ENCODE data around the gene ZBTB48. TPM values are rescaled to one million over a fixed set of nuclear protein-coding genes. Genes with fewer than 3 reads are reported as not detected.

The ZBTB48 gene
- total and polyA plus RNA-seq, 2 donors (not counting 1 experiment from before 2014, with no cell fraction given), result 5.7 to 16.0 TPM

- no peak for DNase-seq (ENCODE audit: low read depth in 2 of 2)
- Histone ChIP-seq H3K27me3 (ENCODE audit: control insufficient read depth, insufficient read depth, low read length) (no peaks in the 10 kb centered on the region), H3K9ac (ENCODE audit: insufficient read depth, low read length) (no peak overlapping the region), H3K4me3 (replicated peaks in 1 of 4; ENCODE audit: control extremely low read depth in 1 of 4, insufficient read depth in 1 of 4, low read depth in 3 of 4, low read length in 4 of 4) (no peak overlapping the region), H3K4me1 (ENCODE audit: control insufficient read depth, extremely low read depth, insufficient read depth, low read length) (no peaks in the 10 kb centered on the region), H3K36me3 (ENCODE audit: control insufficient read depth, insufficient read depth, low read length) (peaks cover 32% of the 10 kb centered on the region), H3K27ac (ENCODE audit: insufficient read depth, low read length) (no peak overlapping the region), H3K4me2 (ENCODE audit: extremely low read depth, insufficient read depth, low read length) (no peak overlapping the region), H3K79me2 (ENCODE audit: control insufficient read depth, insufficient read depth, low read length) (peaks cover 22% of the 10 kb centered on the region), H4K20me1 (ENCODE audit: control insufficient read depth, extremely low read depth, insufficient read depth, low read length) (no peaks in the 10 kb centered on the region), H2AFZ (ENCODE audit: low read length) (no peak overlapping the region), H3K9me3 (ENCODE audit: control insufficient read depth, insufficient read depth, low read depth, low read length) (no peaks in the 10 kb centered on the region)
- no peak for TF ChIP-seq EZH2 (IDR thresholded peaks at IDR 0.05; ENCODE audit: low read length, missing control alignments)
- TF ChIP-seq, protein P1, sequence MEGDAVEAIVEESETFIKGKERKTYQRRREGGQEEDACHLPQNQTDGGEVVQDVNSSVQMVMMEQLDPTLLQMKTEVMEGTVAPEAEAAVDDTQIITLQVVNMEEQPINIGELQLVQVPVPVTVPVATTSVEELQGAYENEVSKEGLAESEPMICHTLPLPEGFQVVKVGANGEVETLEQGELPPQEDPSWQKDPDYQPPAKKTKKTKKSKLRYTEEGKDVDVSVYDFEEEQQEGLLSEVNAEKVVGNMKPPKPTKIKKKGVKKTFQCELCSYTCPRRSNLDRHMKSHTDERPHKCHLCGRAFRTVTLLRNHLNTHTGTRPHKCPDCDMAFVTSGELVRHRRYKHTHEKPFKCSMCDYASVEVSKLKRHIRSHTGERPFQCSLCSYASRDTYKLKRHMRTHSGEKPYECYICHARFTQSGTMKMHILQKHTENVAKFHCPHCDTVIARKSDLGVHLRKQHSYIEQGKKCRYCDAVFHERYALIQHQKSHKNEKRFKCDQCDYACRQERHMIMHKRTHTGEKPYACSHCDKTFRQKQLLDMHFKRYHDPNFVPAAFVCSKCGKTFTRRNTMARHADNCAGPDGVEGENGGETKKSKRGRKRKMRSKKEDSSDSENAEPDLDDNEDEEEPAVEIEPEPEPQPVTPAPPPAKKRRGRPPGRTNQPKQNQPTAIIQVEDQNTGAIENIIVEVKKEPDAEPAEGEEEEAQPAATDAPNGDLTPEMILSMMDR (conservative IDR thresholded peaks at IDR 0.05 in 1 of 2, IDR thresholded peaks at IDR 0.05 in 1 of 2; ENCODE audit: low read depth in 1 of 2, low read length in 2 of 2), result no peak
Observed at GRCh38 chr1:6591222-6591621, 11.4 kb downstream of the ZBTB48 start.

DNA sequence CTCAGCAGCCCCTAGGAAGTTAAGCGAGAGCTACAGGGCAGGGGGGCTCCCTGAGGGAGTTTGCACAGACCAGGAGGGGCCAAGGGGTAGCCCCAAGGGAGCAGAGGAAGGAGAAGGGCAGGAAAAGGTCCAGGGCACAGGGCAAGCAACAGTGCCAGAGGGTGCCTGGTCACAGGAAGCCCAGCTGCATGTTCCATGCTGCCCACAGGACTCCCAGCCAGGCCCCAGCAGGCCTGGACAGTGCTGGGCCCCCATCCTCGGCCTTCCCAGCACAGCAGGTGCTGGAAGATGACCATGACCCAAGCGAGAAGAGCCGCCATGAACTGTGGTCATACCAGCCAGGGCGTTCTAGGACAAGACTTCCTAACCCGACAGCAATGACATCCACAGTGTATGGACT, 11.8 kb downstream of the ZBTB48 start:
- TF ChIP-seq, protein P1 (conservative IDR thresholded peaks at IDR 0.05 in 1 of 2, IDR thresholded peaks at IDR 0.05 in 1 of 2; ENCODE audit: low read depth in 1 of 2, low read length in 2 of 2), result no peak
- no peak for TF ChIP-seq EZH2 (IDR thresholded peaks at IDR 0.05; ENCODE audit: low read length, missing control alignments)
- no peak for DNase-seq (ENCODE audit: low read depth in 2 of 2)
- Histone ChIP-seq H3K36me3 (ENCODE audit: control insufficient read depth, insufficient read depth, low read length) (peaks cover 32% of the 10 kb centered on the region), H3K4me3 (replicated peaks in 1 of 4; ENCODE audit: control extremely low read depth in 1 of 4, insufficient read depth in 1 of 4, low read depth in 3 of 4, low read length in 4 of 4) (no peak overlapping the region), H3K27ac (ENCODE audit: insufficient read depth, low read length) (no peak overlapping the region), H3K4me2 (ENCODE audit: extremely low read depth, insufficient read depth, low read length) (no peak overlapping the region), H3K27me3 (ENCODE audit: control insufficient read depth, insufficient read depth, low read length) (no peaks in the 10 kb centered on the region), H3K79me2 (ENCODE audit: control insufficient read depth, insufficient read depth, low read length) (peaks cover 26% of the 10 kb centered on the region), H3K4me1 (ENCODE audit: control insufficient read depth, extremely low read depth, insufficient read depth, low read length) (no peaks in the 10 kb centered on the region), H4K20me1 (ENCODE audit: control insufficient read depth, extremely low read depth, insufficient read depth, low read length) (no peaks in the 10 kb centered on the region), H2AFZ (ENCODE audit: low read length) (no peak overlapping the region), H3K9ac (ENCODE audit: insufficient read depth, low read length) (no peak overlapping the region), H3K9me3 (ENCODE audit: control insufficient read depth, insufficient read depth, low read depth, low read length) (no peaks in the 10 kb centered on the region)

GRCh38 chr1:6592441-6592840, 12.6 kb downstream of the ZBTB48 start:
- DNase-seq (ENCODE audit: low read depth in 2 of 2), result no peak
- Histone ChIP-seq H3K27me3 (ENCODE audit: control insufficient read depth, insufficient read depth, low read length) (no peaks in the 10 kb centered on the region), H3K4me2 (ENCODE audit: extremely low read depth, insufficient read depth, low read length) (no peak overlapping the region), H4K20me1 (ENCODE audit: control insufficient read depth, extremely low read depth, insufficient read depth, low read length) (no peaks in the 10 kb centered on the region), H2AFZ (ENCODE audit: low read length) (no peak overlapping the region), H3K4me1 (ENCODE audit: control insufficient read depth, extremely low read depth, insufficient read depth, low read length) (no peaks in the 10 kb centered on the region), H3K36me3 (ENCODE audit: control insufficient read depth, insufficient read depth, low read length) (peaks cover 34% of the 10 kb centered on the region), H3K27ac (ENCODE audit: insufficient read depth, low read length) (no peak overlapping the region), H3K79me2 (ENCODE audit: control insufficient read depth, insufficient read depth, low read length) (peaks cover 33% of the 10 kb centered on the region), H3K4me3 (replicated peaks in 1 of 4; ENCODE audit: control extremely low read depth in 1 of 4, insufficient read depth in 1 of 4, low read depth in 3 of 4, low read length in 4 of 4) (no peak overlapping the region), H3K9me3 (ENCODE audit: control insufficient read depth, insufficient read depth, low read depth, low read length) (no peaks in the 10 kb centered on the region), H3K9ac (ENCODE audit: insufficient read depth, low read length) (no peak overlapping the region)
- no peak for TF ChIP-seq EZH2 (IDR thresholded peaks at IDR 0.05; ENCODE audit: low read length, missing control alignments)
- TF ChIP-seq, protein P1 (conservative IDR thresholded peaks at IDR 0.05 in 1 of 2, IDR thresholded peaks at IDR 0.05 in 1 of 2; ENCODE audit: low read depth in 1 of 2, low read length in 2 of 2), result no peak

Data from fibroblast of lung (primary cell).